ENCODE results near the gene SUSD4.
A peak's percentile ranks its signal among the peaks of the same experiment; 100 is the strongest.

Gene SUSD4

GRCh38 chr1:223209992-223210787 lies 153.8 kb downstream of the SUSD4 start:
- DNase-seq (ENCODE audit: low read depth), result no peak

GRCh38 chr1:223209293-223209898 lies 154.6 kb downstream of the SUSD4 start:
- no peak for DNase-seq (ENCODE audit: low read depth)

- no peak for DNase-seq (ENCODE audit: low read depth)
Measured at GRCh38 chr1:223208164-223209076, 155.6 kb downstream of the SUSD4 start.

GRCh38 chr1:223207293-223208066 lies 156.5 kb downstream of the SUSD4 start:
- DNase-seq (ENCODE audit: low read depth), result no peak

- DNase-seq (ENCODE audit: low read depth), result no peak
Measured at GRCh38 chr1:223204424-223204823, 159.6 kb downstream of the SUSD4 start.

GRCh38 chr1:223203694-223204093 lies 160.3 kb downstream of the SUSD4 start:
- no peak for DNase-seq (ENCODE audit: low read depth)

GRCh38 chr1:223203034-223203408 lies 161.0 kb downstream of the SUSD4 start:
- no peak for DNase-seq (ENCODE audit: low read depth)

- no peak for DNase-seq (ENCODE audit: low read depth)
Measured at GRCh38 chr1:223202376-223203033, 161.5 kb downstream of the SUSD4 start.

GRCh38 chr1:223201967-223202366 lies 162.0 kb downstream of the SUSD4 start:
- DNase-seq (ENCODE audit: low read depth), result no peak

GRCh38 chr1:223200903-223201302 lies 163.1 kb downstream of the SUSD4 start:
- DNase-seq (ENCODE audit: low read depth), result no peak

GRCh38 chr1:223199094-223199647 lies 164.8 kb downstream of the SUSD4 start:
- no peak for DNase-seq (ENCODE audit: low read depth)

- DNase-seq (ENCODE audit: low read depth), result no peak
Measured at GRCh38 chr1:223198628-223198965, 165.4 kb downstream of the SUSD4 start.

GRCh38 chr1:223197923-223198627 lies 165.9 kb downstream of the SUSD4 start:
- no peak for DNase-seq (ENCODE audit: low read depth)

- DNase-seq (ENCODE audit: low read depth), result peak; percentile 60
Measured at GRCh38 chr1:223189903-223190724, 173.9 kb downstream of the SUSD4 start.

- no peak for DNase-seq (ENCODE audit: low read depth)
Measured at GRCh38 chr1:223189525-223189902, 174.5 kb downstream of the SUSD4 start.

GRCh38 chr1:223188618-223189356 lies 175.2 kb downstream of the SUSD4 start:
- no peak for DNase-seq (ENCODE audit: low read depth)

GRCh38 chr1:223186800-223187199 lies 177.2 kb downstream of the SUSD4 start:
- no peak for DNase-seq (ENCODE audit: low read depth)

- DNase-seq (ENCODE audit: low read depth), result peak; percentile 31
Measured at GRCh38 chr1:223183268-223183862, 180.6 kb downstream of the SUSD4 start.
